HG02981 (cell line): ENCODE data around the gene SLC16A8.
"Not testable (repeated sequence)": the region's sequence is repeated elsewhere in the genome, so short reads cannot be mapped to it uniquely, and the experiment has no call there.

Experiments
- ATAC-seq: cut with Tn5 transposase; IDR thresholded peaks from one replicate; pipeline ENCODE4 v1.9.1; 2021; ENCODE audit warnings: mild to moderate bottlenecking, moderate library complexity; ENCODE audit not compliant: unreplicated experiment

Gene SLC16A8, protein sequence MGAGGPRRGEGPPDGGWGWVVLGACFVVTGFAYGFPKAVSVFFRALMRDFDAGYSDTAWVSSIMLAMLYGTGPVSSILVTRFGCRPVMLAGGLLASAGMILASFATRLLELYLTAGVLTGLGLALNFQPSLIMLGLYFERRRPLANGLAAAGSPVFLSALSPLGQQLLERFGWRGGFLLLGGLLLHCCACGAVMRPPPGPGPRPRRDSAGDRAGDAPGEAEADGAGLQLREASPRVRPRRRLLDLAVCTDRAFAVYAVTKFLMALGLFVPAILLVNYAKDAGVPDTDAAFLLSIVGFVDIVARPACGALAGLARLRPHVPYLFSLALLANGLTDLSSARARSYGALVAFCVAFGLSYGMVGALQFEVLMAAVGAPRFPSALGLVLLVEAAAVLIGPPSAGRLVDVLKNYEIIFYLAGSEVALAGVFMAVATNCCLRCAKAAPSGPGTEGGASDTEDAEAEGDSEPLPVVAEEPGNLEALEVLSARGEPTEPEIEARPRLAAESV

DNA sequence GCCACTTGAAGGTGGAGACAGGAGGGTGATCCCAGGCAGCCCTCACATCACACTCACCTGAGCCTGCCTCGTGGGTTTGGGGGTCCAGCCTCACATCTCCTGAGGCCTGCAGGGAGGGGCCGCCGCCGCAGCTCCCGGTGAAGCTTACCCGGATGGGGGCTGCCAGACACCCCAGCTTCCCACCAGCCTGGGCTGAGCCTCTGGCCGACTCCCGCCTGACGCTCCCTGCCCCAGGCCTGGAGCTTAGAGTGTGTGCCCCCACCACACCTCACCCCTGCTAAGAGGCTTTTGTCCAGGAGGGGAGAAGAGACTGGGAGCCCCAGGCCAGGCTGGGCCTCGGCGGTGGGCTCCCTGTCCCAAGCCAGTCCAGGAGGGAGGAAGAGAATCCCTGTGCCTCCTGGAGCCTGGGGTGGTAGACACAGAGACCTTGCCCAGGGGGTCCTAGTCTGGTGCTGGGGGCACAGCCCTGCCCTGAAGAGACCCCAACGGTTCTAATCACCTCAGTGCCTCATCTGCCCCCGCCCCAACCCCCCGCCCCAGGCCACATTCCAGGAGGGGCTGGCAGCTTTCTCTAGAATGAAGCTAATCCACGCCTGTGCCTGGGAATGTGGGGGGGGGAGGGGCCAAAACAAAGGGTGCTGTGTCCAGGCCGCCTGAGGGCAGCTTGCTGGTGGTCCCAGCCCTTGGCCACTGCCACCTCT is at the start of gene SLC16A8:
Gene SLC16A8, minus strand, starts transcription at position 254 of the 701 bp plus-strand sequence. CDS start 1,311 bp downstream, outside the sequence.
- ATAC-seq = no peak

DNA sequence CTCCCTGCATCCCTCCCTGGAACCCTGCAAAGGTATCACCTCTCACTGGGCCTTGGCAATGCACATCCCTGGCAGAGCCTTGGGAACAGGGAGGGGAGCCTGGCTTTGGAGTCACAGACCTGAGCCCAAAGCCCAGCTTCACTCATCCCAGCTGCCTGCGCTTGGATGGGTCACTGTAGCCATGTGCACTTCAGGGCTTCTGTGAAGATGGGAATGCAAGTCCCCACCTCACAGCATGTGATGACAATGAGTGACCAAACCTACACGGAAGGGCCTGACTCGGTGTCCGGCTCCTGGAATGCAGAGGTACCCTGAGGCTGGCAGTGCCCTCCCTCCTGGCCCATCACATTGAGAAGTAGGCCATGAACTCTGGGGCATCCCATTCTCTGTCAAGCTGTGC is 49.3 kb upstream of the SLC16A8 start:
- no peak for ATAC-seq

DNA sequence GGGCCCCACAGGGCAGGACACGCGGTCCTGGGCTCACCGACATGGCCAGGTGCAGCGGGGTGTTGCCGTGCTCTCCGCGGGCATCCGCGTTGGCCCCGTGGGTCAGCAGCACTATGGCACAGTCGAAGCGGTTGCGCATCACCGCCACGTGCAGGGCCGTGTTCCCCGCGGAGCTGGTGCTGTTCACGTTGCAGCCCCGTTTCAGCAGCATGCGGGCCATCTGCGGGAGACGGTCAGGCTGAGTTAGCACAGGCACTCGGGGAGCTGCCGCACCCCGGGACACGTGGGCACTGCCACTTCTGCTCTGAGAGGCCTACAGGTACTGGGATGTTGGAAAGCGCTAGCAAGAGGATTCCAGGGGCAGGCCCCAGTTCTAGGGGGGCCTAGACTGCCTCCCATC is 48.8 kb upstream of the SLC16A8 start:
- no peak for ATAC-seq

DNA sequence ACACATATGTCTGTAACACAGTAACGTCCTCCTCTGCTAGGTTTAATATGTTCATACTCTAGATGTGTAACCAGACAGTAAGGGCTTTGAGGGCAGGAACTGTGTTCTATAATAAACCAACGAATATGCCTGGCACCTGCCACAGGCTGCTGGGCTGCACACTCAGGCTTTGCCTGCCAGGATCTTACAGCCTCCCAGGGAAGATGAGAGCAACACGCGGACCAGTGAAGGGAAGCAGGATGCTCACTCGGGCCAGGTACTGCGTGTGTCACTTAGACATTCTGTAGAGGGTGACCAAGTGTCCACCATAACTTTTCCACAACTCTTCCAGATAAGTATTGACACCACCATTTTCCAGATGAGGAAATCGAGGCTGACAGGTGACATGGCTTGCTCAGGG is 48.2 kb upstream of the SLC16A8 start:
- ATAC-seq = no peak

DNA sequence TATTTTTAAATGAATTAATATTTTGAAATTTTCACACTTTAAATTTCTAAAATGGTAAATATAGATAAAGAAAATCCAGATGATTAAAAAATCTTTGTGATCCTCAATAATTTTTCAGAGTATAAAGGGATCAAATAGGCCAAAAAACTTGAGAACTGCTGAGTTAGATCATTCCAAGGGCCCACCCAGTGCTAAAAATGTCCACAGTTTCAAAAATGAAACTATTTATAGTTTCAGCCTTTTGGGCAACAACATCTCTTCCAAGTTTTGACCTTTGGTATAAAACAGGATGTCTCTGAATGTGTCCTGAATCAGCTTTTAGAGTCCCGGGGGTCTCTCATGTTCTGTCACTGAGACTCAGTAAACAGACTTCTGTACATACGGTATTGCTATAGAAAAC is 47.4 kb upstream of the SLC16A8 start:
- ATAC-seq = no peak

DNA sequence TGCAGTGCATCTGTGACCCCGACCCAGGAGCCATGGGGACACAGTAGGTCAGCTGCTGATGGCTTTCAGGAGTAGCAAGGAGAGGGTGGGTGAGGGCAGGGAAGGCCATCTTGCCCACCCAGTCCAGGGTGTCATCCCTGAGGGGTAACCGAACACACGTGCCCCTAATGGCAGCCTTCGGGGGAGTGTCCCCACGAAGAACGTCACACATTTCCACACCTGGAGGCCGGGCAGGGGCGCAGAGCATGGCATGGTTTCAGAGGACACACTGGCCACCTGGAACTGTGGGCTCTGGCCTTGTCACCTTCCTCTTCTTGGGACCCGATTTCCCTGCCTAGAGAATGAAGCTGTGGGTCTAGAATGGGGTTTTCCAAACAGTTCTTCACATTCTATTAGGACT is 45.9 kb upstream of the SLC16A8 start:
- no peak for ATAC-seq

DNA sequence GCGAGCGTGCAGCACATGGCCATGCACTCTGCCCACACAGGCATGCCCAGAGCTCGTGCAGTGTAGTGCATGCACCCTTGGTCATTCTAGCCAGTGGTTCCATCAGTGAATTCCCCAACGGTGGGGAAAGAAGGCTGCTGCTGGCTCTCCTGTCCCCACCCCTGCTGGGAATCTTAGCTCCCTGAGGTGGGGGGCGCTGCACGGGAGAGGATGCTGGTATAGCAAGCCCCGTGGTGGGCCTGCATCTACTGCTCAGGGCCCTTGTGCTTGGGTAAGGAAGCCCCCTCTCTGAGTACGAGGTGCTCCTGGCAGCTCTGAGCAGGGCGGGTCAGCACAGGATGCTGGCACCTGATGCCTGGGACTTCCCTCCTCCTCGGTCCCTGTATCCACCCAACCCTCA is 45.0 kb upstream of the SLC16A8 start:
- ATAC-seq = no peak

DNA sequence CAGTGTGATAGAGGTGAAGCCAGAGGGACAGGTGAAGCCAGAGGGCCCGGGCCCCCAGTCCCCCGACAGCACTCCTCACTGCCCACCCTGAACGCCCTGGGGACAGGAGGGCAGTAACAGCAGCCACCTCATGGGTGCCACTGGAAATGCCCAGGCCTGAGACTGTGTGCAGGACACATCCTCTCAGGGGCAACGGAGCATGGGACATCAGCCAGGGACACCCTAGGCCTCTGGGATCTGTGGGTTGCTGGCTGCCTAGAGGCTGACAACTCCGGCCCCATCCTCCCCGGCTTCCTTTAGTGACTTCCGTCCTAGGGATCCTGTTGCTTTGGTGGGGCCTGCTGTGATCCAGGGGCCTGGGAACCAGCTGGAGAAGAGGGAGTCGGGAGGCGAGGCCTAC is 43.9 kb upstream of the SLC16A8 start:
- no peak for ATAC-seq

DNA sequence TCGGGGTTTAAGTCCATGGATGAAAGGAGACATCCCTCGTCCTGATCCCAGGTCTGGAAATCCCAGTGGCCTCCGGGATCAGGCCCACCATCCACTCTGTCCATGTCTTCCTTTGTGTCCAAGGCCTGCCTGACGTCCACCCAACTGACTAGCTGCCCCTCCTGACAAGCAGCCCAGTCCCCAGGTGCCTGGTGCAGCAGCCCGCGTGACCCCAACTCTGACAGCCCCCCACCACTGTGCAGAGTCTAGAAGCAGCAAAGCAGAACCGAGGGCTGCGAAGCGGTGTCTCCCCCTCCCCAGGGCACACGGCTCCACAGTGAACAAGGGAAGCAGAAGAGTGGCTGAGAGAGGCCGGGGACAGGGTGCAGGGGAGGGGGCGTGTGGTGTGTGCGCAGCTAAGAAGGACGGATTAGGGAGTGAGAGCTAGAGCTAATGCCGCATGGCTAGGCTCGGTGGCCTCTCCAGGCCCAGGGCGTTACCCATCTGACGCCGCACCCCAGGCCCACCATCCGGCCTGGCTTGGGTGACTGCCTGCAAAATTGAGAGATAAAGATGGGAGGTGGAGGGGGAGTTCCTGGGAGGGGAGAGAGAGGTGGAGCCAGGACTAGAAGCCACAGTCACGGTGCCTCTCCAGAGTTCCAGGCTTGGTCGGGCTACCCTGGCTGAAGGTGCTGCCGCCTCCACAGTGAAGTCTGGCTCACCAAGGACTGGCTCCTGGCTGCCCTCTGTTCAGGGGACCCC is 43.1 kb upstream of the SLC16A8 start:
- no peak for ATAC-seq

DNA sequence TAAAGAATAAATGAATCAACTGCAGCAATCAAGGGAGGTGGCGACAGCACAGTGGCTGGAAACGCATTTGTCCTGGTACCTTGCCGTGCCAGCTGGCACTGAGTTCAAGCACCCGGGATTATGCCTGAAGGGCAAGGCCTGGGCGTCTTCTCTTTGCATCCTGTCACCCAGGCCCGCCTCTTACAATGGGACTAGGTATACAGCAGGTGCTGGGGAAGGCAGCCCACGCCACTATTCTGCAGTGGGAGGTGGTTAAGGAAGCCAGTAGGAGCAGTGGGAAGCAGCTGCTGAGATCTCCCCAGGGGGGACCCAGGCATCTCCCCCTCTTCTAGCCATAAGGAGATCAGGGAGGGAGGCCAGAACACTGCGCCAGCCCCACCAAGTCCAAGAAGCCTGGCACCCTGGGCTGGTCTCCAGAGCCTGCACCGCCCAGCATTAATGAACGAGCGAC is 41.8 kb upstream of the SLC16A8 start:
- ATAC-seq = no peak

DNA sequence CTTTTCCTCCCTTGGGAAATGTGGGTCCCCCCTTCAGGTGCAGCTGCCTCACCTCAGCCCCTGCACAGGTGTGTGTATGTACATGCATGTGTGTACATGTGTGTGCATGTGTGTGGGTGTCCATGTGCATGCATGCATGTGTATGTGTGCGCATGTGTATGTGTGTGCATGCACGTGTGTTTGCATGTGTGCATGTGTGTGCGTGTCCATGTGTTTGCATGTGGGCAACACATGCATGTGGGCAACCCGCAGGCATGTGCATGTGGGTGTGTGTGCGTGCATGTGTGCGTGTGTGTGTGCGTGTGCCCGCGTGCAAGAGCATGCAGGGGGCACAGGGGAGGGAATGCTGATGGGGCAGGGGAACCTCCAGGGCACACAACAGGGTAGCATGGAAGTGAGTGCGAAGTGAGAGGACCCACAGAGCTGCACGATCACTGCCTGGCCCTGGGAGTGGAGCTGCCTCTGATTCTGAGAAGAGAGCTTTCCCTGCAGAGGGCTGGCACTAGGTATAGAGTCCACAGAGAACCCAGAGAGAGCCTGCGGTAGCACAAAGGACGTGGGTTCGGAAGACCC is 41.1 kb upstream of the SLC16A8 start:
- no peak for ATAC-seq

DNA sequence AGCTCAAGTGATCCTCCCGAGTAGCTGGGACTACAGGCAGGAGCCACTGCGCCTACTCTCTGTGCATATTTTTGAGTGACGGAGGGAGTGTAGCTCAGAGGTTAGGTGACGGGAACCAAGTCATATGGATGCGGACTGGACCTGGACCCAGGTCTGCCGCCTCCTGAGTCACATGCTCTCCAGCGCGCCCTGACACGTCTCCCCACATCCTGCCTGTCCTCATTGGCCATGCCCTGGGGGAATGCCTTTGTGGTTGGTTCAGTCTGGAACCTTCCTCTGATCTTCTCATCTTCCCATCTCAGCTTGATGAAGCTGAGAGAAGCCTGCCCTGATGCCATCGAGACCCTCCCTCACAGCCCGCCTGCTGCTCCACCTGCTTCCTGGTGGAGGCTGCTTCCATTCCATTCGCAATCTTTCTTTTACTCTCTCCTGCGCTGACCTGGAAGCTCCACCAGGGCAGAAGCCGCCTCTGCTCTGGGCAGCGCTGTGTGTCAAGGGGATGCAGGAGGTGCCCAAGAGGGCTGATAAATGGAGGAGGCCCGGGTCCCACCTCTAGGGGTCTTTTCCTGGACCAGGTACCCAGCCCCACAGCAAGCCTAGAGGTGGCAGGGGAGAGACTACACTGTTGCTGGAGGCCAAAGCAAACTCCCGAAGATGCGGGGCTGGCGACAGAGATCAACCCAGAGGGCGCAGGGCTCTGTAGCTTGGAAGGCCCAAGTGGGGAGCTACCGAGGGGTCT is 40.4 kb upstream of the SLC16A8 start:
- ATAC-seq = no peak

DNA sequence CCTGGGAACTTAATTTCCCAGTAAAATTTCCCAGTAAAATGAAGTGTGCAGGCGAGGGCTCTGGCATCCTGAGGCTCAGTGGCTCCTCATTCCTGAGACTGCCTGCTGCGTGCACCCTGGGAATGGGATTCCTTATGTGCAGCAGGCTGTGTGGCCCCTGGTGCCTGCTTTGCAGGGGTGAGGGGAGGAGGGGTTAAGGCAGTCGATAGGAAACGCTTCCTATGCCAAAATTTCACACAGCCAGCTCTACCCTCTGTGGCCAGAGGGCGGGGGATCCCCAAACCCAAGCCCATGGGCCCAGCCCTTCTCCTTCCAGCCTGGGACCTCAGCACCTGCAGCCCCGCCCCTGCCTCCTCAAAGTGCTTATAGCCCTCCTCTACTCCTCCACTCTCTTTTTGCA is 38.6 kb upstream of the SLC16A8 start:
- ATAC-seq = no peak

DNA sequence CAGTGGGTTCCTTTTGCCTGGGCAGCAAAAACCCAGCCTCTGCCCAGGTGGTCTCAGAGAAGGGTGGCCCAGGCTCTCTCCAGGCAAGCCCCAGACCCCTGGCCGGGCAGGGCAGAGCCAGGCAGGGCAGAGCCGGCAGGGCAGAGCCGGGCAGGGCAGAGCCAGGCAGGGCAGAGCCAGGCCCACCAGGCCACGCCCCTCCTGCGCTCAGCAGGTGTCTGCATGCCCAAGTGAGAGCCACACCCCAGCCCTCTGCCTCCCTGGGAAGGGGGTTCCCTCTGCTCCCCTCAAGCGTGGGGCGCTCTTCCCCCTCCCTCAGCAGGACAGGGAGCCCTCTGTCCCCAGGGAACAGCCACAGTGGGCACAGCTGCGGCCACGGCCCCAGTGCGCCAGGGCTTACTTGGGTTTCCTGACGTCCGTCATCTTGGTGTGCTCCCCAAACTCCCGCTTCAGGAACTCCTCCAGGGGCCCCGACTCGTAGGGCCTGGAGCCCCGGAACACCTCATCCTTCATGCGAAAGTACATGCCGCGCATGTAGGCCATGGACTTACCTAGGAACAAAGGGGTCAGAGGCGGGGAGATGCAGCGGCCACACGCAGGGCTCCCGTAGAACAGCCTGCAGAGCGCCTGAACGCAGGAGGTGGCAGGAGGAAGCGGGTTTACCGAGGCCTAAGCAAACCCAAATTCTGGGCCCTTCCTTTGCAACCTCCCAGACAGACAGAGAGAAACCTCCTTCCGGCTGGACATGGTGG is 36.6 kb upstream of the SLC16A8 start:
- no peak for ATAC-seq

DNA sequence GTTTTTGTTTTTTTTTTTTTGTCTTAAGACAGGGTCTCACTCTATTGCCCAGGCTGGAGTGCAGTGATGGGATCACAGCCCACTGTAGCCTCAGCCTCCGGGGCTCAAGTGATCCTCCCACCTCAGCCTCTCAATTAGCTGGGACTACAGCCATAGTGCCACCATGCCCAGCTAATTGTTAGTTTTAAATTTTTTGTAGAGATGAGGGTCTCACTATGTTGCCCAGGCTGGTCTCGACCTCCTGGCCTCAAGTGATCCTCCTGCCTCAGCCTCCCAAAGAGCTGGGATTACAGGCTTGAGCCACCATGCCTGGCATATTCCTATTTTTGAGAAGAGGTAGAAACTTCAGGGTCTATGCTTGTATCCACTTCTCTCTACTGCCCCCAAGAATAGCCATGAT is 34.8 kb upstream of the SLC16A8 start:
- ATAC-seq = not testable (repeated sequence)

DNA sequence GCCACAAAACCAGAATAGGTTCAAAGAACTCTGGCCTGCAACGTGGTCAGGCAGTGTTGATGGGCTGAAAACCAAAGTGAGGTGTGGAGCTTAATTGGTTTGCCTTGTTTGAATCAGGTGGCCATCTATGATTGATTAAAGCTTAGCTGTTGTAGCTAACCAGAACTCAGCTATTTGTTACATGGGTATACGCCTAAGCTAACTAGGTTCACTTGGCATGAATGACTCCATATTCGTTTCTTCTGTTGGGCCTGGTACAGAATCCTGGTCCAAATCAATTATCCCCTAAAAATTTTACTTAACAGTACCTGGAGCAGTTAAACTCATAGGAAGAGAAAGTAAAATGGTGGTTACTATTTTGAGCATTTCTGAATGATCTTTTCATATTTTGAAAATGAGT is 34.2 kb upstream of the SLC16A8 start:
- no peak for ATAC-seq

DNA sequence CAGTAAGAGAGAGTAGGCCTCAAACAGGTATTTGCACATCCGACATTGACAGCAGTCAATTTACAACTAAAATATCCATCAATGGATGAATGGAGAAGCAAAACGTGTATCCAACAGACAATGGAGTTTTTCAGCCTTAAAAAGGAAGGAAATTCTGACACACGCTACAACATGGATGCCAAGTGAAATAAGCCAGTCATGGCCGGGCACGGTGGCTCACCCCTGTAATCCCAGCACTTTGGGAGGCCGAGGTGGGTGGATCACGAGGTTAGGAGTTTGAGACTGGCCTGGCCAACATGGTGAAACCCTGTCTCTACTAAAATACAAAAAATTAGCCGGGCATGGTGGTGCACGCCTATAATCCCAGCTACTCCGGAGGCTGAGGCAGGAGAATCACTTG is 33.6 kb upstream of the SLC16A8 start:
- ATAC-seq = not testable (repeated sequence)

DNA sequence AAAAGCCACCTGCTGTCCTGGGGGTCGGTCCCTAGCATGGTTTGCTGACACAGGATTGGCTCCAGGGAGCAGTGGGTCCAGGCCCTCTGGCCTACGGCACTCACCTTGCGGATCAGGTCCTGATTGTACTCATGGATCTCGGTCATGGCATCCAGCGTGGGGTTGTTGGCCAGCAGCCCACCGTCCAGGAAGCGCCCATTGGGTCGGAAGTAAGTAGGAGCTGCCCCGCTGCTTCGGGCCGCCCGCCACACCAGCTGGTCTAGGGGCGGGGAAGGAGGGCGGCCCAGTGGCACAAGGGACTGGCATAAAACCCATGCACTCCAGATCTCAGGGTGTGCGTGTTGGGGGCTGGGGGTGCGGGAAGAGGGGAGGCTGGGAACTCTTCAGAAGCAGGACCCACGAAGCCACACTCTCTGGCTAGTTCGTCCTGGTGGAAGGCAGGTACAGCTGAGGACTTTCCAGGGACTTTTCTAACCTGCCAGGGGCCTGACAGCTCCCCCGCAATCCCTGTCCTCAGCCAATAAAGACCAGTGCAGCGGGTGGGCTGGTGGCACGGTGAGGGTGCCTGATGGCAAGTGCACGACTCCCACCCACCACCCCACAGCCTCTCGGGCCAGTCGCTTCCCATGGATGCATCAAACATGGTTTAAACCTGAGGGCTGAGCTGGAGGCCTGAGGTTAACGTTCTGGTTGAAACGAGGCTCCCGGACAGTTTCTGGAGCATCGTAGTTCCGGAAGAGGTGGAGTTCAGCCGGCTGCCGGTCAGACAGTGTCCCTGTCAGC is 31.6 kb upstream of the SLC16A8 start:
- no peak for ATAC-seq
